SW480 (cell line): ENCODE results near the gene POMP.
A peak's percentile ranks its signal among the peaks of the same experiment; 100 is the strongest.

Experiments
- DNase-seq: peaks from one replicate; pipeline ENCODE4 v3.0.0-alpha.2; 2016; ENCODE audit warnings: low spot score

Gene POMP

GRCh38 chr13:28658796-28659620 lies at the start of gene POMP:
TSS of gene POMP (plus strand) at chr13:28659130. CDS start at chr13:28659185, 55 bp downstream.
- peak; percentile 89 for DNase-seq

- DNase-seq: no peak
Measured at GRCh38 chr13:28609381-28609780, 49.5 kb upstream of the POMP start.

GRCh38 chr13:28609926-28610325 lies 49.0 kb upstream of the POMP start:
- no peak for DNase-seq

GRCh38 chr13:28610996-28611395 lies 47.9 kb upstream of the POMP start:
- DNase-seq: no peak

- DNase-seq: no peak
Measured at GRCh38 chr13:28611654-28612131, 47.2 kb upstream of the POMP start.

- peak; percentile 52 for DNase-seq
Measured at GRCh38 chr13:28613562-28613961, 45.4 kb upstream of the POMP start.

GRCh38 chr13:28615916-28616446 lies 42.9 kb upstream of the POMP start:
- no peak for DNase-seq

- no peak for DNase-seq
Measured at GRCh38 chr13:28618230-28618994, 40.5 kb upstream of the POMP start.

GRCh38 chr13:28620011-28620830 lies 38.7 kb upstream of the POMP start:
- no peak for DNase-seq

- no peak for DNase-seq
Measured at GRCh38 chr13:28621449-28621848, 37.5 kb upstream of the POMP start.

GRCh38 chr13:28622286-28622685 lies 36.6 kb upstream of the POMP start:
- no peak for DNase-seq

GRCh38 chr13:28623782-28624706 lies 34.9 kb upstream of the POMP start:
- no peak for DNase-seq

- no peak for DNase-seq
Measured at GRCh38 chr13:28624707-28625432, 34.1 kb upstream of the POMP start.

- no peak for DNase-seq
Measured at GRCh38 chr13:28626266-28626665, 32.7 kb upstream of the POMP start.

- DNase-seq: no peak
Measured at GRCh38 chr13:28628241-28628640, 30.7 kb upstream of the POMP start.

GRCh38 chr13:28630869-28631268 lies 28.1 kb upstream of the POMP start:
- no peak for DNase-seq

GRCh38 chr13:28631801-28632200 lies 27.1 kb upstream of the POMP start:
- DNase-seq: no peak

GRCh38 chr13:28636069-28636468 lies 22.9 kb upstream of the POMP start:
- no peak for DNase-seq

- DNase-seq: peak; percentile 77
Measured at GRCh38 chr13:28636677-28637317, 22.1 kb upstream of the POMP start.
